Transverse colon (tissue), 3 donors: ENCODE results near the gene DNAJB1.

ENCODE experiments used
- CTCF ChIP-seq, 5 experiments: fragments of 200-600 bp in 3 of 5; fragments of 450-650 bp in 2 of 5; sonication (generic) in 3 of 5; IDR thresholded peaks; 1 replicate in 2 of 5; 2 replicates in 3 of 5; pipeline ENCODE4 v1.5.1; 2016 to 2017; ENCODE audit warnings: antibody characterized with exemption in 5 of 5, inconsistent platforms in 3 of 5, mild to moderate bottlenecking in 2 of 5, moderate library complexity in 1 of 5
- EP300 ChIP-seq: sonication (generic); formaldehyde crosslinking; IDR thresholded peaks from one replicate; pipeline ENCODE4 v1.6.1; 2017; ENCODE audit warnings: antibody characterized with exemption, low read depth
- POLR2A ChIP-seq: fragments of 450-650 bp; IDR thresholded peaks from one replicate; pipeline ENCODE4 v1.6.1; 2016; ENCODE audit warnings: antibody characterized with exemption, mild to moderate bottlenecking, moderate library complexity

DNA sequence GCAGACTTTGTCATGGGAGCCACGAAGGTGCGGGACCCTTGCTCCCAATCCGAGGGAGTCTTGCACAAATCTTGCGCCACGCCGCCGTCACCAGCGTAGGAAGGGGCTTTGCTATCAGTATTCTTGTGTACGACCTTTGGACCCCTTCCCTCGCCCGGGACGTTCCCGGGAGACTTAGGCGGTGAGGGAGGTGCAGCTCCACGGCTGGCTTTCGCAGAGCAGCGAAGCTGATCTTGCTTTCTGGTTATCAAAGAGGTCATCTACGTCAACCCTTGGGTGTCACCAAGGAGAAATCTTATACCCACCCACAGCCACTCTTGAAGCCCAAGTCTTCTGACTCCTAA is 11.8 kb upstream of the DNAJB1 start:
- TF ChIP-seq CTCF (IDR thresholded peaks at IDR 0.05) (no peak), POLR2A (no peak), EP300 (no peak)
